Nucleus accumbens (tissue), 56 donors: ENCODE data around the gene MYH10.

ENCODE experiments used
- DNase-seq, 56 donors: peaks; one replicate each; lab custom pipeline; 2025; lab: John Stamatoyannopoulos, UW

The MYH10 gene

GRCh38 chr17:8649157-8650118, 18.9 kb upstream of the MYH10 start:
- DNase-seq, result no peak

GRCh38 chr17:8647956-8648355, 17.4 kb upstream of the MYH10 start:
- DNase-seq, result no peak

DNA sequence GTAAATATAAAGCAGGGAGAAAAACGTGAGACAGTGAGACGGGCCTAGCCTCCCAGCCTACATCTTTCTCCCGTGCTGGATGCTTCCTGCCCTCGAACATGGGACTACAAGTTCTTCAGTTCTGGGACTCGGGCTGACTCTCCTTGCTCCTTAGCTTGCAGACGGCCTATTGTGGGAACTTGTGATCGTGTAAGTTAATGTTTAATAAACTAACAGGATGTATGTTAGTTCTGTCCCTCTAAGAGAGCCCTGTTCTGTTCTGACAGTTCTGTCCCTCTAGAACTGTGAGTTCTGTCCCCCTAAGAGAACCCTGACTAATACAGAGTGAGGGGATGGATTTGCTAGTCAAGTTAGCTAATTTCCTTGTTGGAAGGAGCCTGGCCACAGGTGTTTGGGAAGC, 16.7 kb upstream of the MYH10 start:
- DNase-seq, result no peak

DNA sequence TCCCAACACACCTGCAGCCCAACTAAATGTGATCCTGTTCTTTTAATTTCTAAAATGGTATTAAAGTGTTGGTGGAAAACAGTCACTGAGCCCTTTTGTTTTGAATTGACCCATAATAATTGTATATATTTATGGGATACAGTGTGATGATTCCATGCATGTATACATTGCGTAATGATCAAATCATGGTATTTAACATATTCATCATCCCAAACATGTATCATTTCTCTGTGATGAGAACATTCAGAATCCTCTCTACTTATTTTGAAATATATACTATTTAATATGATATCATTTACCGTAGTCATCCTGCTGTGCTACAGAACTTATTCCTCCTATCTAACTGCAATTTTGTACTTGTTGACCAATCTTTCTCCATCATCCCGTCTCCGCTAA, 14.0 kb upstream of the MYH10 start:
- DNase-seq, result no peak

GRCh38 chr17:8643855-8644506, 13.5 kb upstream of the MYH10 start:
- no peak for DNase-seq

DNA sequence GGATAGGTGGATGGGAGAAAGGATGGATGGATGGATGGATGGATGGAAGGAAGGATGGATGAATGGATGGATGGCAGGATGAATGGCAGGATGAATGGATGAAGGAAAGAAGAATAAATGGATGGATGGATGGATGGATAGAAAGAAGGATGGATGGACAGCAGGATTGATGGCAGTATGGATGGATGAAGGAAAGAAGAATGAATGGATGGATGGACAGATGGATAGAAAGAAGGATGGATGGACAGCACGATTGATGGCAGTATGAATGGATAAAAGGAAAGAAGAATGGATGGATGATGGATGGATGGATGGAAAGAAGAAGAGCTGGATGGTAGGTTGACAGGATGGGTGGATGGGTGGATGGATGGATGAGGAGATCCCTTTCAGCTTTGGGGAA, 9.2 kb upstream of the MYH10 start:
- DNase-seq, result no peak

DNA sequence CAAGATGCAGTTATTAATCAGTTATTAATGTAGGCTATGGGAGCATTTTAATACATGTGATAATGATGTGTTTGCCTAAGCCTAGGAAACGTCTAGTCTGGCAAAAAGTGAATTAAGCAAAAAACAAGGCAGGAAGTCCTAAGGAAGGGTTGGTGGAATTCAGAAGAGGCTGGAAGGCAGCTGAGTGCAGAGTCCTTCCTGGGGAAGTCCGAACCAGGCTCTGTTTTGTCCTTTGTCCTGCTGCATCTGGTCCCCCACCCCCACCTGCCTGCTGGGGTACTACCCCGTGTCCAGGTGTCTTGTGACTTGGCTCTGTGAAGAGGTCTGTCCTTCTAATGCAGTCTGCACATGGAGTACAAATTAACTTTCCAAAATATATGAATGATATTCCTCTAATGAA, 1.5 kb upstream of the MYH10 start:
- no peak for DNase-seq

DNA sequence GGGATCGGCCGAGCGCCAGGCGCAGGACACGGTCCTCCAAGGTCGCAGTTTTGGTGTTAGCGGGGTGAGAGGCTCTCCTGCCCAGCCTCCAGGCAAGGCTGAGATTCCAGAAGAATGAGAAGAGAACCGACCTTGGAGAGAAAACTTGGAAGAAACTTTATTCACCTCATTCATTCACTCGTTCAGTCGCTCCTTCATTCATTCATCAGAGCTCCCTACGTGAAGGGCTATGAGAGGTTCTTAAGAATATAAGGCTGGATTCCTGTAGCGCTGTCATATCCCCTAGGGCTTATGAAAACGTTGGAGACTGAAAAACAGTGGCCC, 991 bp upstream of the MYH10 start:
- no peak for DNase-seq

GRCh38 chr17:8630802-8631553, 453 bp upstream of the MYH10 start:
- DNase-seq, result peak; percentile 77 to 99 (median 98)

DNA sequence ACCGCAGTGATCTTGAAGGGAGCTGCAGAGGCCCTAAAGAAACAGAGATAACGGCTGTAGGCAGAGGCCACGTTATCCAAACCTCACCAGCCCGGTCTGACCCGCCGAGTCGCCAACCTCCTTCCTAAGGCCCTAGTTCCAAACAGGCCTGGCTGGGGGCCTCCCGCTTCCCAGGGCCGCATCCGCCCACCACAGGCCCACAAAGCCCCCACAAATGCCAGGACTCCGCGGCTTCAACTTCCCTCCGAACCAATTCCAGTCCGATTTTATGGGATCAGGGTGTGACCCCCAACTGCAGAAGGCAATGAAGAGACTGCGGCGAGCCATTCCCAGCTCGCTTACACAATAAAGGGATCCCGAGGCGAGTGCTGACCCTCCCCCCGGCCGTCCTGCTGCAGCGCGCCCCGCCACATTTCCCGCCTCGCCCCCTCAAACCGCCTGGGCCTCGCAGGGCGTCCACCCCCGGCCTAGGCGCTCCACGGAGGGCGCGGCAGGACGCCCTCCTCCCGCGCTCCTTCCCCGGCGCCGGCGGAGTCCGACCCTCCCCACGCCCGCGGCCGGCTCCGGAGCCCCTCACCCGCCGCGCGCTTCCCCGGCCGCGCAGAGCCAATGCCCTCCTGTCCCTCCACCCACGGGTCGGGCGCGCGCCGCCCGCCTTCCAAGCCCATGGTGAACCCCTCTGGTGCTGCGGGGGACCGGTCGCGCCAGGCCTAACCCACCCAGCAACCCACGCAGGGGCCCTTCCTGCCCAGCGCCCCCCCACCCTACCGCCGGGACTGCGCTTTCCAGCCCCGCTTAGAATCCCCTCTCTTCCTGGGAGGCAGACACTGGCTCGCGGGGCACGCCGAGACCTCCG, 926 bp downstream of the MYH10 start:
- DNase-seq, result peak in 32 of 56 donors; percentile 2 to 68 (median 26)

DNA sequence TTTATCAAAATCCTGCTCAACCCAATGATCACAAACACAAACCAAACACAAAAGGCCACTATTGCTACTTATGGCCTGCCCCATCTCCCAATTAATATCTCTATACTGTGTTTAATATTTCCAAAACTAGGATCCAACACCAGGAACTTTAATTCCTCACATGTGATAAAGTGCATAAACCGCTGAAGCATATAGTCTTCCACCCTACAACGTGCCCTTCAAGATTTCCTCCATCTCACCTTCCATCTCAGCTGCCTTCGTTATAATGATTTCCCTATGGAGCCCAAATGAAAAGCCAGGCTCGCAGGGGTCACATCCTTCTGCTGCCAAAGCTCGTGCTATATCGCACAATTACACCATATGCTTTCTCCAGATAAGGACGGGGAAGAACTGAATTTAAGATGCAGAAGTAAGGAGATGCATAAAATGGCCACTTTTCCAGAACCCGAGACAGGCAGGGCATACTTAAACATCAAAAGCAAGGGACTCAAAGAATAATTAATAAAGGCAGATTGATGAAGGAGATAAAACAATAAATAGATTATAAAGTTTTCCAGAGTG, 1.8 kb downstream of the MYH10 start:
- no peak for DNase-seq

DNA sequence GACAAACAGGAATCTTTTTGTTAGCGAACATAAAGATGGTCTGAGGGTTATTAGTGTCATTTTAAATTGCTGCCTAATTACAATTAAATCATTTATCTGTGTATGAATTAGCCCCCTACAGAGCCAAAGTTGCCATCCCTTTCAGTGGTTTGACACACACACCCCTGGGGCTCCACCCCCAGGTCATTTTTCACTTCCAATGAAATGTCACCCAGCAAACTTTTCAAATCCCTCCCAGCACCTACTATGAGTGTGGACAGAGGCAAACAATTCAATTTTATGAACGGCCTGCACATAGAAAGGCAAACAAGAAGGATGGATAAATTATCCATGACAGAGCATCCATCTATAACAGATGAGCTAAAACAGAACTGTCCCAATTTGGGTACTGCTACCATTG, 2.4 kb downstream of the MYH10 start:
- DNase-seq, result no peak

- no peak for DNase-seq
Observed at GRCh38 chr17:8623591-8623990, 6.9 kb downstream of the MYH10 start.

DNA sequence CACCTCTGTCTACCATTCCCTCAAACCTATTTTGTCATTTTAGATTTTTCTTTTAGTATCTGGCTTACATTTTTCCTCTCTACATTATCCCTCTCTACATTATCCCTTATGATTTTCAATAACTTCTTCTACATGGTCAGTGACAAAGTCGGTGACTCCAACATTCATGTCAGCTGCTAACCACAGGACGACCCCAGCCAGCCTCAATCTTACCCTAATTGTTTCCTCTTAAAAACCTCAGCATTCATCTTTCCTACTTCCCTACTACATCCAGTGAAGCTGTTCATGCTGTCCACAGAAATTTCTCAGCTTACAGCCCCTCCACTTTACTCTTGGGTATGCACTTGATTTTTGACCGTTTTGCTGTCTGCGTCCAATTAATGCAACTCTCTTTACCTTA, 8.3 kb downstream of the MYH10 start:
- no peak for DNase-seq

DNA sequence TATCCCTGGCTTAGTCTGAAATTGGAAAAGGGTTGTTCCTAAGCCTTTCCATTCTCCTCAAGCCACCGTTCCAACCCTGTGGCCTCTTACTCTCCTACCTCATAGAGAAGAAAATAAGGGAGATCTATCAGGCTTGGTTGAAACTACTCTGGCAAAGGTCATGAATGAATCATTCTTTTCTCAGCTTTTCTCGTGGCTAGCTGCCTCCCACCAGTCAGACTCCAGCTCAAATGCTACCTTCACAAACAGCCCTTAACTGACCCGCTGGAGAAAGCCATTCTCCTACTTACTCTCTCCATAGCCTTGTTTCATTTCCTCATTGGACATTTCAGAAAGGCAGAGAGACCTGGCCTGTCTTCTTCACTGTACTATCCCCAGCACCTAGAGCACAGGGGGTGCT, 8.9 kb downstream of the MYH10 start:
- no peak for DNase-seq

DNA sequence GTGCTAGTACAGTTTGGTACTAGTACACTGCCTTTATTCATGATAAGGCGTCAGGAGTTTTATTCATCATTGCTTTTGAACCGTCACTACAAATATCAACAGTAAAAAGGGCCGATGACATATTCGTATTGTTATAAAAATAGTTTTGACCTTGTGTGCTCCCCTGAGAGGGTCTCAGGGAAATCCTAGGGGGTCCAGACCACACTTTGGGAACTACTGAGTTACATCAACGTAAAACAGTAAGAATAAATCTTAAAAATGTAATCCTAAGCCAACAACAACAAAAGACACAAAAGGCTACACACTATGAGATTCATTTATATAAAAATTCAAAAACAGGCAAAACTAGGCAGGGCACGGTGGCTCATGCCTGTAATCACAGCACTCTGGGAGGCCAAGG, 11.2 kb downstream of the MYH10 start:
- no peak for DNase-seq

DNA sequence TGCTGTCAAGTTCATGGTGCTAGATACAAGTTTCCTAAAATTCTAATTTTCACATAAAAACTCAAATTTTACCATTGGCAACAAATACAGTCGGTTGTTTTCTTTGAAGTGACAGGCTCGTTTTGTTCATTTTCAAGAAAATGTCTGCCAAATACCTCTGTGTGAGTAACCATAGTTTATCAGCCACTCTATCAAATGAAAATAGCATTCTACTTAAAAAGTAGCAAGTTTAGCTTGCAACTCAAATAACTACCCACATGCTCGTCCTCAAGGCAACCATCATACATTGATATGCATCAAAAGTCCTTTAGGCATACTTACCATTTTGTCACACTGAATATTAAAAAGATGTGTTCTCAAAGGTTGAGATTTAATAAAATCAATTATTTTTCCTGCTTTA, 11.7 kb downstream of the MYH10 start:
- no peak for DNase-seq

- no peak for DNase-seq
Observed at GRCh38 chr17:8614988-8615387, 15.5 kb downstream of the MYH10 start.

DNA sequence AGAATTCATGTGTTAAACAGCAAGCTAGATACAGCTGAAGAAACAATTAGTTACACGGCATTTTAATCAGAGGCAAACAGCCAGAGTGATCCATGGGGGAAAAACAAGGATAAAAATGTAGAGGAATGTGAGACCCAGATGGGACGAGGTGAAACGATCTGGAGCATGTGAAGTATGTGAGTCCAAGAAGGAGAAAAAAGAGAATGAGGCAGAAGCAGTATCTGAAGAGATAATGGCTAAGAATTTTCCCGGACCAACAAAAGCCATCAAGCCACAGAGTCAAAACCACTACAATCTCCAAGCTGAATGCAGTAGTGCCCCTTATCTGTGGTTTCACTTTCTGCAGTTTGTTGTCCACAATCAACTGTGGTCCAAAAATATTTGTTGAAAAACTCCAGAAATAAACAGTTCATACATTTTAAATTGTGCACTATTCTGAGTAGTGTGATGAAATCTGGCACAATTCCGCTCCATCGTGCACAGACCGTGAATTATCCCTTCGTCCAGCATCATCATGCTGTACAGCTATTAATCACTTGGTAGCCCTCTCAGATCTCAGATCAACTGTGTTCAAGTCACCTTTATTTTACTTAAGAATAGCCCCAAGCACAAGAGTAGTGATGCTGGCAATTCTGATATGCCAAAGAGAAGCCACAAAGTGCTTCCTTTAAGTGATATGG, 18.8 kb downstream of the MYH10 start:
- DNase-seq, result no peak

- DNase-seq, result no peak
Observed at GRCh38 chr17:8611137-8611536, 19.4 kb downstream of the MYH10 start.
